ENCODE measurements around the gene RAB11FIP4. TPM values are rescaled to one million over a fixed set of nuclear protein-coding genes. Genes with fewer than 3 reads are reported as not detected.

The RAB11FIP4 gene
- total and polyA plus RNA-seq, 8 donors: 6.5 to 42.7 (median 24.5) TPM

DNA sequence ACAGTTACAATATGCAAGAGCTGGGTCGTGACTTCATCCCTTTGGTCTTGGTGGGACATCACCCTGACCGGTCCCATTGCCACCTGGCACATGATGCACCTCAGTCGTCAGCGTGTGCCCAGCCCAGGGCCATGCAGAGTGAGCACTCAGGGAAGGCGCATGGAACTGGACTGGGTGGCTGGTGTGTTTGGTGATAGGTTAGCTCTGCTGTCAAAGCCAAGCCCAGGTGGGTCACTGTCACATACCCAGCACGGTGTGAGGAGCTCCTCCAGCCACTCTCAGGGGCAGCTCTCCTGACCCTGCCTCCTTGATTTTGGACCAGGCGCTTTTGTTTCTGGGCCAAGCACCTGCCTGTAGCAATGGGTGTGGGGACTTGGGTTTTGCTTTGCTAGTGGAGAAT, 180.9 kb downstream of the RAB11FIP4 start:
- H3K4me1 ChIP-seq: peaks cover 2 to 10% (median 5%) of the 10 kb centered on the region in 3 donors
- H3K36me3 ChIP-seq: no peaks in the 10 kb centered on the region
- no peaks in the 10 kb centered on the region for H3K27me3 ChIP-seq
- H3K9me3 ChIP-seq: no peaks in the 10 kb centered on the region
- TF ChIP-seq, protein P1, sequence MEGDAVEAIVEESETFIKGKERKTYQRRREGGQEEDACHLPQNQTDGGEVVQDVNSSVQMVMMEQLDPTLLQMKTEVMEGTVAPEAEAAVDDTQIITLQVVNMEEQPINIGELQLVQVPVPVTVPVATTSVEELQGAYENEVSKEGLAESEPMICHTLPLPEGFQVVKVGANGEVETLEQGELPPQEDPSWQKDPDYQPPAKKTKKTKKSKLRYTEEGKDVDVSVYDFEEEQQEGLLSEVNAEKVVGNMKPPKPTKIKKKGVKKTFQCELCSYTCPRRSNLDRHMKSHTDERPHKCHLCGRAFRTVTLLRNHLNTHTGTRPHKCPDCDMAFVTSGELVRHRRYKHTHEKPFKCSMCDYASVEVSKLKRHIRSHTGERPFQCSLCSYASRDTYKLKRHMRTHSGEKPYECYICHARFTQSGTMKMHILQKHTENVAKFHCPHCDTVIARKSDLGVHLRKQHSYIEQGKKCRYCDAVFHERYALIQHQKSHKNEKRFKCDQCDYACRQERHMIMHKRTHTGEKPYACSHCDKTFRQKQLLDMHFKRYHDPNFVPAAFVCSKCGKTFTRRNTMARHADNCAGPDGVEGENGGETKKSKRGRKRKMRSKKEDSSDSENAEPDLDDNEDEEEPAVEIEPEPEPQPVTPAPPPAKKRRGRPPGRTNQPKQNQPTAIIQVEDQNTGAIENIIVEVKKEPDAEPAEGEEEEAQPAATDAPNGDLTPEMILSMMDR (IDR thresholded peaks at IDR 0.05): no peak
- FAIRE-seq: no peak
- ATAC-seq: no peak
- 88 to 91% methylated on average over 7 of the region's 7 CpGs for WGBS, 2 donors
- H3K4me3 ChIP-seq: no peak overlapping the region
- DNase-seq: no peak
- peak overlapping the region; percentile 56 to 63 (median 61) for H3K27ac ChIP-seq
- intact Hi-C loops (cut with DNase I): no loop called here

DNA sequence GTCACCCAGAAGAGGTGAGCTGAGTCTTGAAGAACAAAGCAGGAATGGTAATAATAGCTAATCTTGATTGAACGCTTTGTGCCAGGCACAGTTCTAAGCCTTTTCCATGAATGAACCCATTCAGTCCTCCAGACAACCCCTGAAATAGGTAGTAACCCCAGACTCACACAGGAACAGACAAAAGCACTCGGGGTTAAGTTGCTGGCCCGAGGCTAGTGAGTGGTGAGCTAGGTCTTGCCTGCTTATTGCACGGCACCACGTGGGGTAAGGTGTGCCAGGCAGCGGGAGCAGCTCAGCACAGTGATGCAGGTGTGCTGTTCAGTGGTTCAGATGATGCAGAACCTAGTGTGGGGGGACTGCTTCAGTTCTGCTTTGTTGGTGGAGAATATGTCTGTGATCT, 181.6 kb downstream of the RAB11FIP4 start:
- no peaks in the 10 kb centered on the region for H3K27me3 ChIP-seq
- no peak for ATAC-seq
- no peak for DNase-seq
- 64 to 65% methylated on average over 6 of the region's 6 CpGs for WGBS, 2 donors
- peak overlapping the region; percentile 11 to 63 (median 61) for H3K27ac ChIP-seq
- TF ChIP-seq, protein P1 (IDR thresholded peaks at IDR 0.05): no peak
- intact Hi-C loops (cut with DNase I): no loop called here
- FAIRE-seq: no peak
- no peaks in the 10 kb centered on the region for H3K36me3 ChIP-seq
- H3K9me3 ChIP-seq: no peaks in the 10 kb centered on the region
- no peak overlapping the region for H3K4me3 ChIP-seq
- H3K4me1 ChIP-seq: peaks cover 0 to 7% (median 5%) of the 10 kb centered on the region in 3 donors

- Histone ChIP-seq H3K36me3 (no peaks in the 10 kb centered on the region), H3K27me3 (no peaks in the 10 kb centered on the region), H3K9me3 (no peaks in the 10 kb centered on the region), H3K4me1 (peaks cover 0 to 7% (median 5%) of the 10 kb centered on the region in 3 donors), H3K27ac (peak overlapping the region; percentile 8 to 62 (median 36)), H3K4me3 (no peak overlapping the region)
- FAIRE-seq: no peak
- intact Hi-C loops (cut with DNase I): no loop called here
- peak in 2 of 4 donors; percentile 22 to 23 for ATAC-seq
- TF ChIP-seq, protein P1 (IDR thresholded peaks at IDR 0.05): no peak
- peak in 3 of 6 donors; percentile 29 to 52 (median 36) for DNase-seq
- WGBS, 2 donors: 56 to 61% methylated on average over 6 of the region's 6 CpGs
Observed at GRCh38 chr17:31573861-31574260, 182.4 kb downstream of the RAB11FIP4 start.

- 96 to 99% methylated on average over 10 of the region's 10 CpGs for WGBS, 2 donors
- H3K36me3 ChIP-seq: no peaks in the 10 kb centered on the region
Observed at GRCh38 chr17:31574458-31574857, 183.0 kb downstream of the RAB11FIP4 start.

DNA sequence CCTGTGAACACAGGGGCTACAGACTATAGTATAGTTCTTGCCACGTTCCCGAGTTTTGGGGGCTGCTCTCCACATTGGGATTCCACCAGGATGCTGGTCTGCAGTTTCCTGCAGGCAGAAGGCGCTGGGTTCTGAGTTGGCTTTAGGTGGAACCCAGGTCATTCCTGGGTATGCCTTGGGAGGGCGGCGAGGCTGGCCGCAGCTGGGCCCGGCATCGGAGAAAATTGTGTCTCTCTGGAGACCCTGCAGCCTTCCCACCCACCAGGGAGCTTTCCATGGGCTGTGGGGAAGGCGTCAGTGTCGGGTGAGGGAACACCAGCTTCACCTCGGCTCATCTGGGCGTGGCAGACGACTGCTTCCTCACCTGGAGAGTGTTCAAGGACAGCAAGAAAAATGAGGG, 183.6 kb downstream of the RAB11FIP4 start:
- TF ChIP-seq, protein P1 (IDR thresholded peaks at IDR 0.05): no peak
- no peak overlapping the region for H3K4me3 ChIP-seq
- no peaks in the 10 kb centered on the region for H3K9me3 ChIP-seq
- 79 to 82% methylated on average over 13 of the region's 13 CpGs for WGBS, 2 donors
- FAIRE-seq (no peak), DNase-seq (no peak), ATAC-seq (no peak)
- peaks cover 0 to 7% (median 5%) of the 10 kb centered on the region in 3 donors for H3K4me1 ChIP-seq
- no peak overlapping the region for H3K27ac ChIP-seq
- H3K36me3 ChIP-seq: no peaks in the 10 kb centered on the region
- intact Hi-C loops (cut with DNase I): no loop called here
- no peaks in the 10 kb centered on the region for H3K27me3 ChIP-seq

More at GRCh38 chr17:31574458-31574857, 183.0 kb downstream of the RAB11FIP4 start:
- intact Hi-C loops (cut with DNase I): no loop called here
- peak overlapping the region in 1 of 4 donors; percentile 11 for H3K27ac ChIP-seq
- H3K9me3 ChIP-seq: no peaks in the 10 kb centered on the region
- TF ChIP-seq, protein P1 (IDR thresholded peaks at IDR 0.05): no peak
- H3K4me3 ChIP-seq: no peak overlapping the region
- H3K27me3 ChIP-seq: no peaks in the 10 kb centered on the region
- peaks cover 0 to 7% (median 5%) of the 10 kb centered on the region in 3 donors for H3K4me1 ChIP-seq
- ATAC-seq (no peak), DNase-seq (no peak), FAIRE-seq (no peak)

Data from pancreas (tissue), 10 donors.